ENCODE measurements around the gene WNT9B. TPM values are rescaled to one million over a fixed set of nuclear protein-coding genes. Genes with fewer than 3 reads are reported as not detected.
A peak's percentile ranks its signal among the peaks of the same experiment; 100 is the strongest.
"Not testable (repeated sequence)": the region's sequence is repeated elsewhere in the genome, so short reads cannot be mapped to it uniquely, and the experiment has no call there.

The WNT9B gene
- total and polyA plus RNA-seq, 12 donors = 0.18 to 2.4 (median 0.35) TPM

DNA sequence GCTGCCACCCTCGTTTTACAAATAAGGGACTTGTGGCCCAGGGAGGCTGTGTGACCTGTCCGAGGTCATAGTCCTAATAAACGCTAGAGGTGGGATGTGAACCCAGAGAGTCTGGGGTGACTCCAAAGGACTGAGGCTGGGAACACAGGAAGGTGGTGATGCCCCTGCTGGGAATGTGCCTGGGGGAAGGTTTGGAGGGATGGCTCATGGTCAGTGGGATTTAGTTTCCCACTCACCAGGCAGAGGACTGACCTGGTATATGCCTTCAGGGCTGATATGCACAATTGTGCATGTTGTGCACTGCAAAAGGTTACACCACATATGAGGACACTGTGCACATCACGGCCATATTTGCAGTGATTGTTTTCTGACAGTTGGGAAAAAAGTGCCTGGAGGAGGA, 13.9 kb upstream of the WNT9B start:
- no peak for ATAC-seq
- no peaks in the 10 kb centered on the region for H3K36me3 ChIP-seq
- TF ChIP-seq, protein P1, sequence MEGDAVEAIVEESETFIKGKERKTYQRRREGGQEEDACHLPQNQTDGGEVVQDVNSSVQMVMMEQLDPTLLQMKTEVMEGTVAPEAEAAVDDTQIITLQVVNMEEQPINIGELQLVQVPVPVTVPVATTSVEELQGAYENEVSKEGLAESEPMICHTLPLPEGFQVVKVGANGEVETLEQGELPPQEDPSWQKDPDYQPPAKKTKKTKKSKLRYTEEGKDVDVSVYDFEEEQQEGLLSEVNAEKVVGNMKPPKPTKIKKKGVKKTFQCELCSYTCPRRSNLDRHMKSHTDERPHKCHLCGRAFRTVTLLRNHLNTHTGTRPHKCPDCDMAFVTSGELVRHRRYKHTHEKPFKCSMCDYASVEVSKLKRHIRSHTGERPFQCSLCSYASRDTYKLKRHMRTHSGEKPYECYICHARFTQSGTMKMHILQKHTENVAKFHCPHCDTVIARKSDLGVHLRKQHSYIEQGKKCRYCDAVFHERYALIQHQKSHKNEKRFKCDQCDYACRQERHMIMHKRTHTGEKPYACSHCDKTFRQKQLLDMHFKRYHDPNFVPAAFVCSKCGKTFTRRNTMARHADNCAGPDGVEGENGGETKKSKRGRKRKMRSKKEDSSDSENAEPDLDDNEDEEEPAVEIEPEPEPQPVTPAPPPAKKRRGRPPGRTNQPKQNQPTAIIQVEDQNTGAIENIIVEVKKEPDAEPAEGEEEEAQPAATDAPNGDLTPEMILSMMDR (IDR thresholded peaks at IDR 0.05) = no peak
- no peak overlapping the region for H3K27ac ChIP-seq
- H3K27me3 ChIP-seq = peaks cover 4 to 31% (median 24%) of the 10 kb centered on the region in 7 donors
- no peak for DNase-seq
- H3K4me1 ChIP-seq = peaks cover 0 to 14% (median 0%) of the 10 kb centered on the region in 9 donors
- peaks cover 0 to under 1% (median 0%) of the 10 kb centered on the region in 11 donors for H3K9me3 ChIP-seq
- intact Hi-C loops (cut with DNase I) = loop anchor here in 2 of 10 donors (10.0 kb wide), 2 partner anchors 53 to 843 kb away; partner anchors contain the start of gene STH (in 1 of the 2)
- no peak overlapping the region for H3K4me3 ChIP-seq
- WGBS, 2 donors = 75 to 76% methylated on average over 4 of the region's 4 CpGs

DNA sequence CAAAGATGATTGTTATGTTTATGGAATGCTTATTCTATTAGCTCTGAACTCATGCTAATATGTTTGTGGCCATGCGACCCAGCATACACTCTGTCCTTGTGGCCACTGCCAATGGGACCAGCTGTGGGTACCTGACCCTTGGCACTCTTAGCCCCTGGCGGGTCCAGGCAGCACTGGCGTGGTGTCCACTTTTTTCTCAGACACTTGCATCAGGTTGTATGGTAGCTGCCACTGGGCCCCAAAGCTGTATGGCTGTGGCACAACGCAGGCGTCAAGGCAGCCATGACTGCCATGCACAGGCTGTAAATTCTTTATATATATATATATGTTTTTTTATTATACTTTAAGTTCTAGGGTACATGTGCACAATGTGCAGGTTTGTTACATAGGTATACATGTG, 12.2 kb upstream of the WNT9B start:
- H3K4me3 ChIP-seq = no peak overlapping the region
- DNase-seq = no peak
- no peak overlapping the region for H3K27ac ChIP-seq
- intact Hi-C loops (cut with DNase I) = loop anchor here in 2 of 10 donors (10.0 kb wide), 2 partner anchors 54 to 844 kb away; partner anchors contain the start of gene STH (in 1 of the 2)
- peaks cover 4 to 40% (median 28%) of the 10 kb centered on the region in 7 donors for H3K27me3 ChIP-seq
- TF ChIP-seq, protein P1 (IDR thresholded peaks at IDR 0.05) = no peak
- ATAC-seq = no peak
- WGBS, 2 donors = 91 to 92% methylated on average over 5 of the region's 5 CpGs
- peaks cover 0 to 12% (median 6%) of the 10 kb centered on the region in 11 donors for H3K9me3 ChIP-seq
- H3K4me1 ChIP-seq = peaks cover 0 to 8% (median 0%) of the 10 kb centered on the region in 9 donors
- no peaks in the 10 kb centered on the region for H3K36me3 ChIP-seq

DNA sequence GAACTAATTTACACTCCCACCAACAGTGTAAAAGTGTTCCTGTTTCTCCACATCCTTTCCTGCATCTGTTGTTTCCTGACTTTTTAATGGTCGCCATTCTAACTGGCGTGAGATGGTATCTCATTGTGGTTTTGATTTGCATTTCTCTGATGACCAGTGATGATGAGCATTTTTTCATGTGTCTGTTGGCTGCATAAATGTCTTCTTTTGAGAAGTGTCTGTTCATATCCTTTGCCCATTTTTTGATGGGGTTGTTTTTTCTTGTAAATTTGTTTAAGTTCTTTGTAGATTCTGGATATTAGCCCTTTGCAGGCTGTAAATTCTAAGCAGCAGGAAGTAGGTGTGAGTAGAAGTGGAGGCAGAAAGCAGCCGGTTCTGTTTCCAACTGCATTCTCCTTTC, 10.8 kb upstream of the WNT9B start:
- 49 to 66% methylated on average over 3 of the region's 3 CpGs for WGBS, 2 donors
- Histone ChIP-seq H3K27me3 (peaks cover 4 to 45% (median 26%) of the 10 kb centered on the region in 7 donors), H3K9me3 (peaks cover 0 to 12% (median 6%) of the 10 kb centered on the region in 11 donors)
- H3K4me1 ChIP-seq, H3K27ac ChIP-seq, DNase-seq, H3K4me3 ChIP-seq, H3K36me3 ChIP-seq, ATAC-seq: not testable (repeated sequence)
- intact Hi-C loops (cut with DNase I) = loop anchor here in 6 of 10 donors (2.0 to 10.0 kb wide), 4 partner anchors 97 to 162 kb away; no protein-coding TSS in a partner anchor

DNA sequence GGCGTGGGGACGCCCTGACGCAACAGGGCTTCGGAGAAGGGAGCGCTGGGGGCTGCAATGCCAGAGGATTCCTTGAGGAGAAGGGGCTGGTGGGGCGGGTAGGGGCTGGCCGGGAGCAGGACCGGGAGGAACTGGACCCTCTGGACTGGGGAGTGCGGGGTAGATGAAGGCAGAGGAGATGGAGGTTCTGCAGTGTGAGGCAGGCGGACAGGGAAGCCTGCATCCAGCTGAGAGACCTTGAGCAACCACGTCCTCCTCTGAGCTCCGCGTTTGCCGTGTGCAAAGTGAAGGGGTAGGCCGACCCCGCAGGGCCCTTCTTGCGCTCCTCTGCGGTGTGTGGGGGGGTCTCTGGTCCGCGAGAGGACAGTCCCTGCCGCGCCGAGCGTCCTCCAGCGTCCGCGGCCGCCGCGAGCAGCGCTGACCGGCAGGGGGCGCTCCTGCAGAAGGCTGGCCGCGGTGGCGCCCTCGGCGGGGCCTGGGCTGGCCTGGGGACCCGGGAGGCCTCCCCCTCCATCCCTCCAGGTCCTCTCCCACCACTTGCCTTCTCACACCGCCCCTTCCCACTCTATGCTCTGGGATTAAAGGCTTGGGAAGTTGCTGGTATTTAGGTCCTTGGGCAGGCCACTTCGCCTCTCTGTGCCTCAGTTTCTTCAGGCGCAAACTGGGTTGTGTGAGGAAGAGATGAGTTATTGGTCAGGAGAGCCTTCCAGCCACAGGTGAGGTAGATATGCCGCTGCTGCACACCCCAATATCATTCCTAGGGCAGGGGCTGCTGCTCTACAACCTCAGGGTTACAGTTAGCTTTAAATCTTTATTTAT, 9.6 kb upstream of the WNT9B start:
- no peak overlapping the region for H3K27ac ChIP-seq
- TF ChIP-seq, protein P1 (IDR thresholded peaks at IDR 0.05) = peak; percentile 58 to 87 (median 78)
- intact Hi-C loops (cut with DNase I) = loop anchor here in 8 of 10 donors (2.0 to 10.0 kb wide), 5 partner anchors 96 to 161 kb away; no protein-coding TSS in a partner anchor
- H3K4me1 ChIP-seq = peaks cover 0 to 10% (median 0%) of the 10 kb centered on the region in 9 donors
- peak overlapping the region in 3 of 10 donors; percentile 3 to 20 (median 11) for H3K4me3 ChIP-seq
- no peaks in the 10 kb centered on the region for H3K36me3 ChIP-seq
- H3K27me3 ChIP-seq = peaks cover 4 to 45% (median 25%) of the 10 kb centered on the region in 7 donors
- ATAC-seq (peak; percentile 24 to 76 (median 54)), DNase-seq (no peak)
- H3K9me3 ChIP-seq = peaks cover 0 to 12% (median 6%) of the 10 kb centered on the region in 11 donors
- WGBS, 2 donors = 15 to 16% methylated on average over 43 of the region's 43 CpGs

Measured in heart right ventricle (tissue), 16 donors.